Right atrium auricular region (tissue), 2 donors: Measurements from ENCODE around the gene BID. TPM values are rescaled to one million over a fixed set of nuclear protein-coding genes. Genes with fewer than 3 reads are reported as not detected.

ENCODE experiments used
- DNase-seq: peaks from one replicate; pipeline ENCODE4 v3.0.0-alpha.2; 2019; ENCODE audit warnings: low spot score
- H3K27ac ChIP-seq, 2 donors: fragments of 200-600 bp; sonication (generic); 1 replicate in 1 of 2; 2 replicates in 1 of 2; pipeline ENCODE4 v1.5.1; 2016 to 2019
- H3K27me3 ChIP-seq, 2 donors: fragments of 200-600 bp; sonication (generic); one replicate each; pipeline versions ENCODE4 v1.5.1 to v1.6.0; 2017 to 2019
- H3K36me3 ChIP-seq: fragments of 200-600 bp; sonication (generic); one replicate; pipeline ENCODE4 v1.5.1; 2016
- H3K4me1 ChIP-seq, 2 donors: fragments of 200-600 bp; sonication (generic); one replicate each; pipeline versions ENCODE4 v1.5.1 to v1.6.0; 2017 to 2019
- H3K4me3 ChIP-seq, 2 donors: fragments of 200-600 bp; sonication (generic); 1 replicate in 1 of 2; 2 replicates in 1 of 2; pipeline ENCODE4 v1.5.1; 2017 to 2019; ENCODE audit warnings: mild to moderate bottlenecking in 1 of 2, moderate library complexity in 1 of 2
- H3K9me3 ChIP-seq, 2 donors: fragments of 200-600 bp; sonication (generic); one replicate each; pipeline ENCODE4 v1.5.1; 2019
- CTCF ChIP-seq, 2 donors: fragments of 200-600 bp; sonication (generic); IDR thresholded peaks; one replicate each; pipeline ENCODE4 v1.5.1; 2019; ENCODE audit warnings: antibody characterized with exemption in 2 of 2
- total RNA-seq, 2 donors: library from RNA; depleted of rRNA; stranded (reverse); fragments of >200 nt; gene quantifications; one replicate each; pipeline ENCODE4 v1.1.0, GENCODE V29; 2016

The BID gene
- total RNA-seq, 2 donors from 2014 or later = 10.5 to 14.1 TPM

GRCh38 chr22:17772958-17773605, 1.2 kb downstream of the BID start:
- Histone ChIP-seq H3K36me3 (no peaks in the 10 kb centered on the region), H3K4me3 (peak overlapping the region; percentile 63 to 77), H3K9me3 (no peaks in the 10 kb centered on the region), H3K4me1 (peaks cover 0 to 23% of the 10 kb centered on the region in 2 donors), H3K27me3 (no peaks in the 10 kb centered on the region), H3K27ac (no peak overlapping the region)
- no peak for DNase-seq
- no peak for TF ChIP-seq CTCF (IDR thresholded peaks at IDR 0.05)

- H3K27ac ChIP-seq = no peak overlapping the region
- peaks cover 0 to 23% of the 10 kb centered on the region in 2 donors for H3K4me1 ChIP-seq
- TF ChIP-seq CTCF (IDR thresholded peaks at IDR 0.05) = no peak
- H3K9me3 ChIP-seq = no peaks in the 10 kb centered on the region
- DNase-seq = no peak
- H3K4me3 ChIP-seq = peak overlapping the region in 1 of 2 donors; percentile 63
- no peaks in the 10 kb centered on the region for H3K27me3 ChIP-seq
- no peaks in the 10 kb centered on the region for H3K36me3 ChIP-seq
These were observed 1.9 kb downstream of the BID start for GRCh38 chr22:17772249-17772957.

GRCh38 chr22:17770180-17771077, 3.8 kb downstream of the BID start:
- DNase-seq = no peak
- H3K4me1 ChIP-seq = peaks cover 0 to 23% of the 10 kb centered on the region in 2 donors

GRCh38 chr22:17769716-17770082, 4.6 kb downstream of the BID start:
- peaks cover 0 to 19% of the 10 kb centered on the region in 2 donors for H3K4me1 ChIP-seq
- TF ChIP-seq CTCF (IDR thresholded peaks at IDR 0.05) = no peak
- H3K27me3 ChIP-seq = no peaks in the 10 kb centered on the region

More at GRCh38 chr22:17770180-17771077, 3.8 kb downstream of the BID start:
- Histone ChIP-seq H3K27ac (no peak overlapping the region), H3K36me3 (no peaks in the 10 kb centered on the region), H3K27me3 (no peaks in the 10 kb centered on the region), H3K9me3 (no peaks in the 10 kb centered on the region), H3K4me3 (no peak overlapping the region)
- TF ChIP-seq CTCF (IDR thresholded peaks at IDR 0.05) = no peak

GRCh38 chr22:17769013-17769715, 5.1 kb downstream of the BID start:
- no peaks in the 10 kb centered on the region for H3K27me3 ChIP-seq
- no peaks in the 10 kb centered on the region for H3K9me3 ChIP-seq
- no peak overlapping the region for H3K4me3 ChIP-seq
- peaks cover 0 to 19% of the 10 kb centered on the region in 2 donors for H3K4me1 ChIP-seq
- H3K27ac ChIP-seq = no peak overlapping the region
- no peak for DNase-seq
- no peak for TF ChIP-seq CTCF (IDR thresholded peaks at IDR 0.05)
- H3K36me3 ChIP-seq = no peaks in the 10 kb centered on the region

More at GRCh38 chr22:17769716-17770082, 4.6 kb downstream of the BID start:
- H3K27ac ChIP-seq = no peak overlapping the region
- H3K9me3 ChIP-seq = no peaks in the 10 kb centered on the region
- no peaks in the 10 kb centered on the region for H3K36me3 ChIP-seq
- no peak overlapping the region for H3K4me3 ChIP-seq
- DNase-seq = no peak
